ENCODE results near the gene SAMD4B. TPM values are rescaled to one million over a fixed set of nuclear protein-coding genes. Genes with fewer than 3 reads are reported as not detected.
A peak's percentile ranks its signal among the peaks of the same experiment; 100 is the strongest.

The SAMD4B gene
- total and polyA plus RNA-seq, 10 of the 15 experiments (the other 5 are each of a cell fraction or from before 2014, with no cell fraction given), result 2.4 to 43.3 (median 23.9) TPM

GRCh38 chr19:39411832-39412099, 69.5 kb downstream of the SAMD4B start (continued):
- TF ChIP-seq ZNF592 (IDR thresholded peaks at IDR 0.05), result 0 out of 2 replicates have a peak, but pooled peaks have one; percentile 34
- 0 out of 2 replicates have a peak, but pooled peaks have one; percentile 7 for TF ChIP-seq ZBTB4 (CRISPR knock-in tag; IDR thresholded peaks at IDR 0.05)
- TF ChIP-seq ZNF217 (IDR thresholded peaks at IDR 0.05), result 0 out of 2 replicates have a peak, but pooled peaks have one; percentile 97
- TF ChIP-seq MXI1 (IDR thresholded peaks at IDR 0.05; ENCODE audit: low read depth, low read length), result peak; percentile 80; the same call in 1 of the 2 replicates
- TF ChIP-seq SMC3 (IDR thresholded peaks at IDR 0.05; ENCODE audit: borderline replicate concordance, low read length), result peak; percentile 97
- TF ChIP-seq HSF1 (IDR thresholded peaks at IDR 0.05; ENCODE audit: low read depth, low read length), result no peak
- peak; percentile 28; the same call in 1 of the 2 replicates for TF ChIP-seq TCF7 (IDR thresholded peaks at IDR 0.05; ENCODE audit: borderline replicate concordance)
- TF ChIP-seq HCFC1 (IDR thresholded peaks at IDR 0.05; ENCODE audit: low read length), result peak; percentile 27; the same call in 1 of the 2 replicates
- peak; percentile 96 for TF ChIP-seq RAD21 (IDR thresholded peaks at IDR 0.05; ENCODE audit: insufficient read depth, low read depth, low read length)
- peak; percentile 95; the same call in 1 of the 2 replicates for TF ChIP-seq SMARCA5 (IDR thresholded peaks at IDR 0.05)
- no peak for TF ChIP-seq BRCA1 (IDR thresholded peaks at IDR 0.05; ENCODE audit: low read depth, low read length)
- peak; percentile 83; the same call in 1 of the 2 replicates for TF ChIP-seq LARP7 (IDR thresholded peaks at IDR 0.05)
- TF ChIP-seq YY1 (IDR thresholded peaks at IDR 0.05; ENCODE audit: low read depth, low read length), result peak; percentile 41; the same call in 1 of the 2 replicates
- no peak for TF ChIP-seq ZNF687 (IDR thresholded peaks at IDR 0.05)
